GM19468 (cell line): ENCODE measurements around the gene RIN3.

Source experiments
- ATAC-seq: cut with Tn5 transposase; IDR thresholded peaks from one replicate; pipeline ENCODE4 v1.9.1; 2021; ENCODE audit warnings: mild to moderate bottlenecking, moderate library complexity, moderate number of reproducible peaks; ENCODE audit not compliant: unreplicated experiment; ENCODE audit errors: extremely low read depth

Gene RIN3

DNA sequence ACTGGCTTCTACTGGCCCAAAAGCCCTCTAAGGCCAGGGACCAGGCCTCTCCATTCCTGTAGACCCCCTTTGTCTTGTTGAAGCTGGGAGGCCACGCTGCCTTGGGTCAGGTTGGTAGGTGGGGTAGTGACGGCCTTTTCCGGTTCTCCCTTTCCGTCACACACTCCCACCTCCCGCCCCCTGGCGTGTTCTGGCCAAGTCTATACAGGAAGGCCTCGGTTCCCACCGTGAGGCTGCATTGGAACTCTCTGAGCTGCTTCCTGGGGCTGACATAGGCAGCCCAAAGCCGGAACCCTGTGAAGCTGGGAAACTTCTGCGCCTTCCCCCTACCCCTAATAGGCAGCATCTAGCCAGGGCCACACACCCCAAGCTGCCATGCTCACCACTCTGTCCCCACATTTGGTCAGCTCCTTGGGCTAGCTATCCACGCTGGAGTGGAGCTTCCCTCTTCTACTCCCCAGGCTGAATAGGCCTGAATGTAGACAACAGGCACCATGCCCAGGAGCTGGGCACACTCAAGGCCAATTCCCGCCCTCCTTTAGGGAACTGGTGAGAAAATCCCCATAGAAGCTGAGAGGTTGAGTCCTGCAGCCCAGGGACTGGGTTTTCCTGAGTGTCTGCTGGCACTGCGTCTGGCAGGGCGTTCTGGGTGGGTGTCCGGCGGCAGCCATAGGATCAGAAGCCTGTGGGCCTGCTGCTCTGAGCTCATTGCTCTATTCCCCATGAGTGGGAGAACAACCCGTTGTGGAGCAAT, 35.7 kb downstream of the RIN3 start:
- ATAC-seq, result no peak

DNA sequence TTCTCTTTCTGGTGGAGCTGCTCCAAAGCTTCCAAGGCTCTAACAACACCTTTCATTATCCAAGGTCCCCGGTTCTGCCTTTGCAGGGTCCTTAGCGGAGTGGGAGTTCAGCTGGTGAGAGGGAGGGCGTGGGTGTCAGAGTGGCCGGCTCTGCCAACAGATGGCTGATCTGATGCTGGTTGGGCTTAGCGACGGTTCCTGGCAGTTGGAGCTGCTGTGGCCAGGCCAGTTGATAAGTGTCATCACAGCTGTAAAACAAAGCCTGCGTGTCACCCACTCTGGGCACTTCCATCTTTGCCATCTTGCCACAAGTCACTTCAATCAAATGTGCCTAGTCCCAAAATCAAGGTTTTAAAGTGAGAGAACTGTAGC, 36.3 kb downstream of the RIN3 start:
- no peak for ATAC-seq

DNA sequence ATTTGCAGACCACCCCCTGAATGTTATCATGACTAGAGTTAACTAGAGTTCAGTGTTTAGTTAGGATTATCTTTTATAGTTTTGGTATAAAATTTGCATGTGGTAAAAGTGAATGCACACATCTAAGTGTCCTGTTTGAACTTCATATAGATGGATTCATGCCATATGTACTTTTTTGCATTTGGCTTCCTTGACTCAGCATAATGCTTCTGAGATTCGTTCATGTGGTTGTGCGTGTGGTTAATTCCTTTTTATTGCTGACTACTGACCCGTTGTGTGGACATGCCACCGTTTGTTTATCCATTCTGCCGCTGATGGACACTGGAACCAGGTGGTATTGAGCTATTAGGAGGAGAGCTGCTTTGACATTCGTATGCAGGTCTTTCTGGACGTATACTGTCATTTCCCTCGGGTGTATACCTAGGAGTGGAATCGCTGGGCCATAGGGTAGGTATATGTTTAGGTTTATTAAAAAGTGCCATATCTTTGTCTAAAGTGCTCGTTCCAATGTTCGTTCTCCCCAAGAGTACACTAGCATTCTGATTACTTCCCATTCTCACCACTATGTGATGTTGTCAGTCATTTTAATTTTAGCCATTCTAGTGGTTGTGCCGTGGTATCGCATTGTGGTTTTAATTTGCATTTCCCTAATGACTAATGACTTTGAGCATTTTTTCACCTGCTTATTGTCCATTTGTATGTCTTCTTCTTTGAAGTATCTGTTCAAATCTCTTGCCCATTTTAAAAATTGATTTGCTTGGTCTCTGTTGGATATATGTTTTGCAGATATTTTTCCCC, 37.7 kb downstream of the RIN3 start:
- ATAC-seq, result peak; percentile 17

DNA sequence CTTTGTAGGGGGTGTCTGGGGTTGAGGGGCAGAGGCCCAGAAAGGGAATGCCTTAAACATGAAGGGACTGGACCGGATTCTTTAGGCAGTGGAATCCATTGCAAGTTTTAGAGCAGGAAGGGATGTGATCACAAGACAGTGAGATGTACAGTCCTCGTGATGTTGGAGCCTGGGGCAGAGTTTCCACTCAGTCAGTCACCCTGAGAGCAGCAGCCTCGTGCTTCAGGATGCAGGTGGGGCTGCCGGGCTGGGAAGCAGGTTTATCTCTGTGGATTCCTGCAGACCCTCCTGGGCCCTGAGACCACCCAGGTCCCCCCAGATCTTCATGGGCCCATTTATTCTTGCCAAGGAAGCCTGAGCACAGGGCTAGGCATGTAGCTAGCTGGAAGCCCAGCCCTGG, 38.5 kb downstream of the RIN3 start:
- ATAC-seq, result no peak

DNA sequence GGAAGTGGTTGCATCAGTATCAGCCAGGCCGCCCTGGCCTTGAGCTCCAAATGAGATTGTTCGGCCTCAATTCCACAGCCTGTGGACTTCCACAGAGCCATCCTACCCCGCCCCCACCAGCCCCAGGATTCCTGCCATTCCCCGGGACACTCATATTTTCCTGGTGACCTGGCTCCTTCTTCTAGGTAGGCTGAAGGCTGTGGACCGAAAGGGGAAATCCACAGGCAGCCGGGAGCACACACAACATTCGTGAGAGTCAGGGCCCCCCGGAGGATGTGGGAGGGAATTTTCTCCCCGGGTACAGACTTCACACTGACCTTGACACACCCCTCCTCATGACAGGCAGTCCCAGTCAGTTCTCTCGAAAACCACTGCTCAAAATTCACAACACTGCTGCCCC, 39.9 kb downstream of the RIN3 start:
- no peak for ATAC-seq

DNA sequence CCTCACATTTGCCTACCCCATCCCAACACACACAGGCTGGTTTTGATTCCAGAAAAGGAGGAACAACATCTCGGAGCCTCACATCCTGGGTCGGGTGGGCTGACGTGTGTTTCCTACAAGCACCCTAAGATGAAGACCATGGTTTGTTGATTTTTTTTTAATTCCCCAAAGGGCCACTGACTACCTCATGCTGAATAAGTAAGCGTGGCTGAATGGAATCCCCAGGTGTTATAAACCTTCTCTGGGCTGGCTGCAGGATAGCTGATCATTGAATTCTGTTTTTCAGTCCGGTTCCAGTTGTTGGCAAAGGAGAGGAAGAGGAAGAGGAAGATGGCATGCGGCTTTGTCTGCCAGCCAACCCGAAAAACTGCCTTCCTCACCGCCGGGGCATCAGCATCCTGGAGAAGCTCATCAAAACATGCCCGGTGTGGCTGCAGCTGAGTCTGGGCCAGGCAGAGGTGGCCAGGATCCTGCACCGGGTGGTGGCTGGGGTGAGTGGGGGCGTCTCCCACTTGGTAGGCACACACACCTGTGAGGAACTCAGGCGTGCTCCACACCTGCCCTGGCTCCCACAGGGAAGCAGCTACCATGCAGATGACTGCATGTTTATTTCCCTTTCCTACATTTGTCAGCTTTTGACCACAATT, 42.0 kb downstream of the RIN3 start:
- ATAC-seq, result no peak

DNA sequence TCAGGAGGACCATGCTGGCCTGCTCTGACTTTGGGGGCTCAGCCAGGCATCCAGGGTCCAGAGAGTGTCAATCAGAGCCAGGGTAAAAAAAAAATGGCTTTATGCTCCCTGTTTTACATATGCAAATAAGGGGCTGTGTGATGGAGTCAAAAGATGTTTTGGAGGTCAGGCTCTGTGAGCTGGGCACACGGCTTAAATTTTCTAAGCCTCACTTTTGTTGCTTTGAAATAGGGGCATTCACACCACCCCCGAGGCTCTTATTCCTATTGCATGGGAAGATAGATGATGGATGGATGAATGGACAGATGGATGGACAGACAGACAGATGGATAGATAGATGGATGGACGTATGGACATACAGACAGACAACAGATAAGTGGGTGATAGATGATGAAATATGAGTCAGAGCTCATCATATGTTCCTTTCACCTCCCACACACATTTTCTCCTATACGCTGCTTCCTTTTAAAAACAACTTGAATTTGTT, 42.7 kb downstream of the RIN3 start:
- ATAC-seq, result no peak

DNA sequence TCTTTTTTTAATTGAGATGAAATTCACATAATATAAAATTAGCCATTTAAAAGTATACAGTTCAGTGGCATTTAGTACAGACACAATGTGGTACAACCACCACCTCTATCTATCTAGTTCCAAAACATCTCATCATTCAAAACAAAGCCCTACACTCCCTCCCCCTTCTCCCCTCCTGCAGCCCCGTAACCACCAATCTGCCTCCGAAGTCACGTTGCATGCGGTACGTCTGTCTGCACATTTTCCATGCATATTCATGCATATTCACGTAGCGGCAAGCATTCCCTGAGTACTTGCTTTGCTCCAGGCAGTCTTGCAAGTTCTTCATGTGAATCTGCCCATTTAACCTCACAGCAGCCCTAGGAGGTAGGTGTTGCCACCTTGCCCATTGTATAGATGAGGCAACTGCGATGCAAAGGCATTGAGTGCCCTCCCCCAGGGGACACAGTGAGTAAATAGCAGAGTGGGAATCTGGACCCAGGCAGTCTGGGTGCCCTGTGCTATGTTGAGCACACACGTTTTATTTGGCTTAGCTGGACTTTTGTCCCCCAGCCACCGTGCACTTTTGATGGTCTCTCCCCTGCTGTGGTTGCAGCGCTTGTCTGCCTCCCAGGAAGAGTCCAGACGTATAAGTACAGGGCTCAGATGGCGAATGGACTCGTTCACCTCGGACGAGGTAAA, 43.4 kb downstream of the RIN3 start:
- ATAC-seq, result no peak

DNA sequence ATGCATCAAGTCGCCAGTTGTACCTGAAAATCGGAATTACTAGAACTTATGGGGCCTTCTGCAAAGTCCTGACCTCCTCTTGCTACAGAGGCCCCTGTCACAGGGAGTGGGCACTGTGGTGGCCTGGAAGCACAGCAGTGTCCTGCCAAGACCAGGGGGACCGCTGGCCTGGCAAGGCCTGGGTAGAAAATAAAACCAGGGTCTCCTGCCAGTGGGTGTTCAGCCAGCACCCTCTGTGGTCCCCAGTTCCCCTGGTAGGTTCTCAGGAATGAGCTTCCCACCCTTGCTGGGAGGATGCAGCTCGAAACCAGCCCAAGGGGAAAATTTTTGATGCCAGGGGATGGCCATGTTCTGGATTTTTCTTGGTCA, 43.9 kb downstream of the RIN3 start:
- no peak for ATAC-seq

DNA sequence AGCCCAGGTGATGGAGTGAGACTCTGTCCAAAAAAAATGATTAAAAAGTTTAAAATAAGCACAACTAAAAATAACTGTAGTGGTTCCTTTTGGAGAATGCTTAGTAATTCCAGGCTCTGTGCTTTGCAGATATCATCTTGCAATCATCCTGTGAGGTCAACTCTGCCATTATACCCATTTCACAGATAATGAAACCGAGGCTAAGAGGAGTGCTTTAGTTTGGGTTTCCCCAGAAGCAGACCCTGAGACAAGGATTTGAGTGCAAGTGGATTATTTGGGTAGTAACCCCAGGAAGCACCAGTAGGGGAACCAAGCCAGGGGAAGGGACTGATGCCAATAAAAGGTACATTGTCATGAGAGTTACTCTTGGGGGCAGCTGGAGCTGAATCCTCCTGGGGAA, 44.7 kb downstream of the RIN3 start:
- ATAC-seq, result no peak

DNA sequence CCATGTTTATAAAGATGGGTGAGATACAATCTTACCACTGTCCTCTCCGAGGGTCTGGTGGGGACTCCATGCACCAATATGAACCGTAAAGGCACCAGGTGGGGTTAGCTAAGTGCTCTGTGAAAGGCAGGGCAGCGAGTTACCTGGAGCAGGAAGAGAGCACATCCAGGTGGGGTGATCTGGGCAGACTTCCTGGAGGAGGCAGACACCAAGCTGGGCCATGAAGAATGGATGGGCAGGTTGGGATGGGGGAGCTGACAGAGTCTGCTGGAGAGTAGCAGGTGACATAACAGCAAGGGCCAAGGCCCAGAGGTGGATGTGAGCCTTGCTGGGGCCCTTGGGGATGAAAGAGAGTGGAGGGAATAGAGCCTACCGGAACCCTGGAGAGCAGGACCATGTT, 45.9 kb downstream of the RIN3 start:
- ATAC-seq, result no peak

DNA sequence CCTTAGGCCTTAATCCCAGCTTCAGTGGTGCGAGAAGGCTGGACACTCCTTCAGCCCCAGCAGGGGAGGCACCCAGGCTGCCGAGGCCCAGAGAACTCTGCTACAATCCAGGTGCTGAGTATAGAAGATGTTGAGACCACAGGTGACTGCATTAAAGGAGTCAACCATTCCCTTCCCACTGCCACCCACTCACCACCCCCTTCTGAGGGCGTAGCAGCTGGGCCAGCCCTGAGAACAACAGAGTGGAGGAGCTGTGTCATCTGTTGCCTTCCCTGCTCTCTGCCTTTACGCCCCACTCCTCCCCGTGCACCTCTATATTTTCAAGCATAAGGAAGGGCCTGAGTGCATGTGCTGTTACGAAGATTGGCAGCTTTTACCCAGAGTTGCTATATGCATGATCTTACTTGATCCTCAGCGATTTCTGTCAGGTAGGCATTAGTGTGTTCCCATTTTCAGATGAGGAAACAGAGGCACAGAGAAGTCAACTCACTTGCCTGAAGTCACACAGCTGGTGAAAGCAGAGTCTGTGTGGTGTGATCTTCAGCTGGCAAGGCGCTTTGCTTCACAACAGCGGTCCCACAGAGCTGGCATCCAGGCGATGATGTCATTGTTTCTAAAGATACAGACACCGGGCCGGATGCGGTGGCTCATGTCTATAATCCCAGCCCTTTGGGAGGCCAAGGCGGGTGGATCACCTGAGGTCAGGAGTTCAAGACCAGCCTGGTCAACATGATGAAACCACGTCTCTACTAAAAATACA, 46.7 kb downstream of the RIN3 start:
- no peak for ATAC-seq

DNA sequence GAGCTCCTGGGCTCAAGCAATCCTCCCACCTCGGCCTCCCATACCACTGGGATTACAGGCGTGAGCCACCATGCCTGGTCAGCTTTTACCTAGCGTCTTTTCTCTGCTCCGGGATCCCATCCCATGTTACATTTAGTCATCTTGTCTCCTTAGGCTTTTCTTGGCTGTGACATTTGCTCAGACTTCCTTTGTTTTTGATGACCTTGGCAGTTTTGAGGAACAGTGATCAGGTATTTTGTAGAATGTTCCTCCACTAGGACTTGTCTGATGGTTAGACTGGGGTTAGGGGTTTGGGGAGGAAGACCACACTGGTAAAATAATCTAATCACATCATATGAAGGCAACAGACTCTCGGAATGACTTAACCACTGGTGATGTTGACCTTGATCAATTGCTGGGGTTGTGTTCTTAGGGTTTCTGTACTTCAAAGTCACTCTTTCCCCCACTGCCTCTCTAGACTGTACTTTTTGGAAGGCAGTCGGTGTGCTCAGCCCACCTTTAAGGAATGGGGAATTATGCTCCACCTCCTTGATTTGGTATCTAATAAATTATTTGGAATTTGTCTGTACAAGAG, 48.4 kb downstream of the RIN3 start:
- no peak for ATAC-seq

DNA sequence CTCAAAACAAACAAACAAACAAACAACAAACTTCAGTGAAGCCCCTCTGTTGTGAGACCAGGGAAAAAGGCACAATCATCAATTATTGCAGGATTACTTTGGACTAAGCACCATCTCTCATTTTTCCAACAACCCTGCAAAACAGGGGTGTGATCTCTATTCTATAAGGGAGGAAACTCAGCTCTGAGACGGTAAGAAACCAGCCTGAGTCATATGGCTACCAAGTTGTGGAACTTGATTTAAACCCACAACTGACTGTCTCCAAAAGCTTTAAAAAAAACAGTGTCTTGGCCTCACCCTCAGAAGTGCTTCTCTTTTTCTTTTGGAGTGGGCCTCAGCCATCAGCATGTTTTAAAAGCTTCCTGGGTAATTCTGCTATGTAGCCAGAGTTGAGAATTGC, 49.8 kb downstream of the RIN3 start:
- peak; percentile 39 for ATAC-seq

DNA sequence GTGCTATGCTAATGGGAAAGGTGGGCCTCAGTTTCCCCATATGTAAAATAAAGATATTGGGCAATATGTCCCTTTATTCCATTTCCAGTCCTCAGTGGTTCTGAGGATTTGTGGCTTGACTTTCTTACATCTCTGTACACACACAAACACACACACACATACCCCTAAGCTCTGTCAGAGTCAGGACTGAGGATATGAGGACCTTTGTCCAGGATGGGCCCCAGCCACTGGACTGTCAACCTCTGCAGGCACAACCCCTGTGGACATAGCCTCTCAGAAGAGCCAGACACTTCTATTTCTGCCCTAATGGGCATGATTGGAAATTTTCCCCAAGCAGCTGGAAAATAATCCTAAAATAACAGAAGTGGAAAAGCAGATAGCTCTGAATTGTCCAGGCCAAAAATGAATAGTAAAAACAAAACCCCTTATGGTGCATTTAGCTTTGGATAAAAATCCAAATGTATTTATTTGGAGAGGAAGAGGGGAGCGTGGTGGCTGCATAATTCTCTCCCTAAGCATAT, 50.2 kb downstream of the RIN3 start:
- no peak for ATAC-seq

DNA sequence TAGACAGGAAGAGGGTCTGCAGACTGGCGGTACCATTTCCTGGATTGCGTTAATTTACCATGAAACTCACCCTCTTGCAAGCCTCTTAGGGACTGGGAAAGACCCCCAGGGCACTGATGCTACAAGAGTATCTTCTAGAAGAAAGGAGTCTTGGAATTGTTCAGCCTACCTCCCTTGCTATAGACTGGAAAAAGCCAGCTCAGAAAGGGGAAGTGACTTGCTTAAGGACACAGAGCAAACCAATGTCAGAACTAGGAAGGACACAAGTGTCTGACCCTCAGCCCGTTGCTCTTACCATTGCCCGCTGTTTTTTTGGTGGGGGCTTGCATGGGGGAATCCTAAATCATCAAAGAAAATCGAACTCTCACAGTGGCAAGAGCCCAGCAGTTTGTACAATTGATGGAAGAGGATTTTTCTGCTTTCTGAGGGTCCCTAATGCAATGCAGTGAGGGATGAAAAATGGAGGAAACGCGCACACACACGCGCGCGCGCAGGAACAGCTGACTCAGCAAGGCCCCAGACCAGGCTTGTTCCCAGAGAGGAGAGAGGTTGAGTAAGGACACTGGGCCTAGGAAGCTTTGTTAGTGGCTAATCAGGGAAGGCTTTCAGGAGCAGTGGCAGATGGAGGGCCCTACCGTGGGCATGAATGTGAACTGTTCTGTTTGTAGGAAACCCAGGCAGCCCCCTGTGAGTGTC, 50.9 kb downstream of the RIN3 start:
- ATAC-seq, result no peak

DNA sequence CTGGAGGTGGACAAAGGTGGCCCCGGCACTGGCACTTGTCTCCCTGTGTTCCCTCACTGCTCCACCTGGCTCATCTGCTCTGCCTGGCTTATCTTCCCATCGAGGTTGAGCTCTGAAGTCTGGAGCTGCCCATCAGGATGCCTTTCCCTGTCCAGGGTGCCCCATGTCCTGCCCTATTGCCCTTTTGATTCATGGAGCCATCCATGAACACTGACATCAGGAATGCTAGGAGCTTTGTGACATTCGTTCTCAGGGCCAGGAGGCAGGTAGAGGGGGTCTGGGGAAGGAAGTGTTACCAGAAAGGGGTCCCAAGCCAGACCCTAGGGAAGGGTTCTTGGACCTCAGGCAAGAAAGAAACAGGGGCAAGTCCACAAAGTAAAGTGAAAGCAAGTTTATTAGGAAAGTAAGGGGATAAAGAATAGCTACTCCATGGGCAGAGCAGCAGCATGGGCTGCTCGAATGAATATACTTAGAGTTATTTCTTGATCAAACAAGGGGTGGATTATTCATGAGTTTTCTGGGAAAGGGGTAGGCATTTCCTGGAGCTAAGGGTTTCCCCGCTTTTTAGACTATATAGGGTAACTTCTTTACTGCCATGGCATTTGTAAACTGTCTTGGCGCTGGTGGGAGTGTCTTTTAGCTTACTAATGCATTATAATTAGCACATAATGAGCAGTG, 51.6 kb downstream of the RIN3 start:
- no peak for ATAC-seq

DNA sequence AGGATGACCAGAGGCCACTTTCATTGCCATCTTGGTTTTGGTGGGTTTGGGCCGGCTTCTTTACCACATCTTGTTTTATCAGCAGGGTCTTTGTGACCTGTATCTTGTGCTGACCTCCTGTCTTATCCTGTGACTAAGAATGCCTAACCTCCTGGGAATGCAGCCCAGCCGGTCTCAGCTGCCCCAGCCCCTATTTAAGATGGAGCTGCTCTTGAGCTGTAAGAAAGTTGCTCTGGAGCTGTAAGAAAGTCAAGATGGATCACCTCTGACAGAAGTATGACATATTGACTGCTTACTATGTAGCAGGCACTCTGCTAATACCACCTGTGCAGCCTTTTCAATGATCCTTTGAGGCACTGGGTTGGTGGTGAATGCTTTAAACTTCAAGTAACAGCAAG, 52.1 kb downstream of the RIN3 start:
- ATAC-seq, result no peak
